BLaER1 treated with 17β-estradiol and CSF1 and Interleukin-3, amounts not matched to agents 10 nM and 100 nM (cell line): ENCODE results near the gene TBX10.

Source experiments
- H3K27ac ChIP-seq, 11 experiments: shearing (Covaris generic); formaldehyde crosslinking; 2 replicates each; pipeline ENCODE4 v1.8.1; 2022
- H3K27me3 ChIP-seq, 11 experiments: shearing (Covaris generic); formaldehyde crosslinking; 2 replicates each; pipeline ENCODE4 v1.8.1; 2022
- H3K36me3 ChIP-seq, 11 experiments: shearing (Covaris generic); formaldehyde crosslinking; 2 replicates each; pipeline ENCODE4 v1.8.1; 2022
- H3K4me1 ChIP-seq, 10 experiments: shearing (Covaris generic); formaldehyde crosslinking; 2 replicates each; pipeline ENCODE4 v1.8.1; 2022
- H3K4me2 ChIP-seq, 11 experiments: shearing (Covaris generic); formaldehyde crosslinking; 2 replicates each; pipeline ENCODE4 v1.8.1; 2022
- H3K4me3 ChIP-seq, 10 experiments: shearing (Covaris generic); formaldehyde crosslinking; 2 replicates each; pipeline ENCODE4 v1.8.1; 2022
- H3K9ac ChIP-seq, 11 experiments: shearing (Covaris generic); formaldehyde crosslinking; 2 replicates each; pipeline ENCODE4 v1.8.1; 2022
- H3K9me3 ChIP-seq, 11 experiments: shearing (Covaris generic); formaldehyde crosslinking; replicated peaks in 1 of 11; 2 replicates each; pipeline ENCODE4 v1.8.1; 2022
- H4K20me1 ChIP-seq, 11 experiments: shearing (Covaris generic); formaldehyde crosslinking; 2 replicates each; pipeline ENCODE4 v1.8.1; 2022
- Cebpa-rat ChIP-seq, 11 experiments: shearing (Covaris generic); IDR thresholded peaks; 2 replicates each; pipeline ENCODE4 v1.8.1; 2022

TBX10 gene

GRCh38 chr11:67610302-67610868 lies 29.2 kb downstream of the TBX10 start:
- no peak for TF ChIP-seq Cebpa-rat (IDR thresholded peaks at IDR 0.05)
- H4K20me1 ChIP-seq, result peaks cover 0 to 33% (median 3%) of the 10 kb centered on the region in 11 experiments; a peak in 5 of 22 replicates
- no peak overlapping the region for H3K4me2 ChIP-seq
- no peak overlapping the region for H3K27ac ChIP-seq
- peak overlapping the region in 2 of 11 experiments; percentile 6 to 53; a peak in 1 of 22 replicates for H3K9ac ChIP-seq
- H3K36me3 ChIP-seq, result peaks cover 46 to 57% (median 51%) of the 10 kb centered on the region in 11 experiments
- H3K9me3 ChIP-seq, result no peaks in the 10 kb centered on the region
- no peak overlapping the region for H3K4me3 ChIP-seq
- peaks cover 0 to under 1% (median 0%) of the 10 kb centered on the region in 11 experiments; a peak in 1 of 22 replicates for H3K27me3 ChIP-seq
- peaks cover 40 to 56% (median 53%) of the 10 kb centered on the region in 10 experiments for H3K4me1 ChIP-seq

- no peak overlapping the region for H3K4me2 ChIP-seq
- peaks cover 30 to 47% (median 43%) of the 10 kb centered on the region in 10 experiments for H3K4me1 ChIP-seq
- H3K27me3 ChIP-seq, result peaks cover 0 to 2% (median 0%) of the 10 kb centered on the region in 11 experiments; a peak in 2 of 22 replicates
- peak overlapping the region in 1 of 11 experiments; percentile 41; a peak in 1 of 22 replicates for H3K9ac ChIP-seq
- H3K27ac ChIP-seq, result no peak overlapping the region
- H3K9me3 ChIP-seq, result no peaks in the 10 kb centered on the region
- peaks cover 0 to 33% (median 3%) of the 10 kb centered on the region in 11 experiments; a peak in 5 of 22 replicates for H4K20me1 ChIP-seq
- H3K4me3 ChIP-seq, result no peak overlapping the region
- no peak for TF ChIP-seq Cebpa-rat (IDR thresholded peaks at IDR 0.05)
- H3K36me3 ChIP-seq, result peaks cover 46 to 57% (median 51%) of the 10 kb centered on the region in 11 experiments
Measured at GRCh38 chr11:67609316-67609715, 30.2 kb downstream of the TBX10 start.

DNA sequence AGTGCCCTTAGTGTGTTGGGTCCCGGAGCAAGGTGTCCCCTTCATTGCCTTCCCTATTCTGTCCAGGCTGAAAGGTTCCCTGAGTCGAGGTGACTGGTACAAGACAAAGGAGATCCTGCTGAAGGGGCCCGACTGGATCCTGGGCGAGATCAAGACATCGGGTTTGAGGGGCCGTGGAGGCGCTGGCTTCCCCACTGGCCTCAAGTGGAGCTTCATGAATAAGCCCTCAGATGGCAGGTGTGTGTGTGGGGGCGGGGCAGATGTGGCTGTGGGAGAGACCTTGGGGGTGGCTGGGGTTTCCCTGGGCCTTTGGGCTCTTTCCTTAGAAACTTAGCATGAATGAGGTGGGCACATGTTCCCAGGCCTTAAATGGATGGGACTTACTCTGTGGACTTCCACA lies 31.1 kb downstream of the TBX10 start:
- Histone ChIP-seq H4K20me1 (peaks cover 0 to 31% (median 2%) of the 10 kb centered on the region in 11 experiments; a peak in 5 of 22 replicates), H3K4me3 (0 out of 20 replicates have a peak overlapping the region, but pooled peaks of 1 of the 10 experiments have one; percentile 94), H3K27ac (no peak overlapping the region), H3K27me3 (peaks cover 0 to 4% (median 0%) of the 10 kb centered on the region in 11 experiments; a peak in 2 of 22 replicates), H3K9me3 (no peaks in the 10 kb centered on the region), H3K4me2 (peak overlapping the region in 7 of 11 experiments; percentile 89 to 98 (median 96); a peak in 9 of 22 replicates), H3K9ac (peak overlapping the region in 7 of 11 experiments; percentile 8 to 94 (median 91); a peak in 4 of 22 replicates), H3K4me1 (peaks cover 22 to 39% (median 36%) of the 10 kb centered on the region in 10 experiments), H3K36me3 (peaks cover 46 to 56% (median 51%) of the 10 kb centered on the region in 11 experiments)
- no peak for TF ChIP-seq Cebpa-rat (IDR thresholded peaks at IDR 0.05)

DNA sequence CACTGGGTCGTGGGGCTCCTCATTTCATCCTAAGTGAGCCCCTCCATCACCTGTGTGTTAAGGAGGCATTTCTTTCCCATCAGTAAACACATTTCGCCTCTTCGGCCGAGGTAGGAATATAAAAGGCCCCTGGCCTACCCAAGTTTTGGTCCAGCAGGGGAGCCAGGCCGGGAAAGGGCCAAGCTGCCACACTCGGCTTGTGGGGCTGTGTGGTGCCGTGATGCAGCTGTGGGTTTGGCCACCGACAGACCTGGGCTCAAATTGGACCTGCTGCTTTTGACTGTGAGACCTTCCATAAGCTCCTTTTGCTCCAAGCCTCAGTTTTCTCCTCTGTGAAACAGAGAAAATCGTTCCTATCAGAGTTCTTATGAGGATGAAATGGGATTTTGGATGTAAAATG lies 32.1 kb downstream of the TBX10 start:
- peak overlapping the region; percentile 89 to 99 (median 96) for H3K4me2 ChIP-seq
- H3K4me1 ChIP-seq, result peaks cover 17 to 29% (median 26%) of the 10 kb centered on the region in 10 experiments
- H3K36me3 ChIP-seq, result peaks cover 41 to 47% (median 44%) of the 10 kb centered on the region in 11 experiments
- no peaks in the 10 kb centered on the region for H3K9me3 ChIP-seq
- H3K9ac ChIP-seq, result peak overlapping the region; percentile 89 to 95 (median 91)
- H3K27ac ChIP-seq, result peak overlapping the region; percentile 72 to 88 (median 82); a peak in 21 of 22 replicates
- peak overlapping the region; percentile 85 to 99 (median 94) for H3K4me3 ChIP-seq
- H3K27me3 ChIP-seq, result peaks cover 0 to 4% (median 0%) of the 10 kb centered on the region in 11 experiments; a peak in 3 of 22 replicates
- no peak for TF ChIP-seq Cebpa-rat (IDR thresholded peaks at IDR 0.05)
- H4K20me1 ChIP-seq, result peaks cover 0 to 27% (median 0%) of the 10 kb centered on the region in 11 experiments; a peak in 3 of 22 replicates

GRCh38 chr11:67606492-67607295 lies 32.9 kb downstream of the TBX10 start, which contains the start of gene NDUFV1:
Gene NDUFV1 (plus strand): TSS chr11:67606936. CDS start chr11:67607005, 69 bp downstream.
- Histone ChIP-seq H3K36me3 (peaks cover 33 to 39% (median 36%) of the 10 kb centered on the region in 11 experiments), H3K4me3 (peak within 1 kb of the TSS; percentile 85 to 99 (median 94)), H4K20me1 (peaks cover 0 to 24% (median 0%) of the 10 kb centered on the region in 11 experiments; a peak in 3 of 22 replicates), H3K4me1 (peaks cover 17 to 28% (median 25%) of the 10 kb centered on the region in 10 experiments), H3K27me3 (peaks cover 0 to 4% (median 0%) of the 10 kb centered on the region in 11 experiments; a peak in 3 of 22 replicates), H3K27ac (peak within 1 kb of the TSS; percentile 72 to 88 (median 82)), H3K9ac (peak within 1 kb of the TSS; percentile 89 to 95 (median 91)), H3K9me3 (no peaks in the 10 kb centered on the region), H3K4me2 (peak within 1 kb of the TSS; percentile 89 to 99 (median 96))
- TF ChIP-seq Cebpa-rat (IDR thresholded peaks at IDR 0.05), result no peak

GRCh38 chr11:67606093-67606491 lies 33.5 kb downstream of the TBX10 start:
- Histone ChIP-seq H3K9me3 (no peaks in the 10 kb centered on the region), H3K4me3 (peak overlapping the region; percentile 85 to 99 (median 94)), H3K27ac (0 out of 22 replicates have a peak overlapping the region, but pooled peaks of 1 of the 11 experiments have one; percentile 82), H3K27me3 (peaks cover 0 to 4% (median 0%) of the 10 kb centered on the region in 11 experiments; a peak in 3 of 22 replicates), H3K36me3 (peaks cover 27 to 33% (median 30%) of the 10 kb centered on the region in 11 experiments), H3K4me2 (peak overlapping the region; percentile 87 to 98 (median 95)), H3K4me1 (peaks cover 17 to 29% (median 25%) of the 10 kb centered on the region in 10 experiments), H4K20me1 (peaks cover 0 to 18% (median 0%) of the 10 kb centered on the region in 11 experiments; a peak in 2 of 22 replicates), H3K9ac (peak overlapping the region; percentile 89 to 95 (median 91); a peak in 20 of 22 replicates)
- TF ChIP-seq Cebpa-rat (IDR thresholded peaks at IDR 0.05), result no peak

- Histone ChIP-seq H3K36me3 (peaks cover 21 to 26% (median 24%) of the 10 kb centered on the region in 11 experiments), H3K4me1 (peaks cover 22 to 36% (median 31%) of the 10 kb centered on the region in 10 experiments), H3K4me3 (no peak overlapping the region), H3K9ac (peak overlapping the region in 1 of 11 experiments; percentile 94; a peak in 4 of 22 replicates), H3K27me3 (peaks cover 0 to 4% (median 0%) of the 10 kb centered on the region in 11 experiments; a peak in 3 of 22 replicates), H3K9me3 (no peaks in the 10 kb centered on the region), H4K20me1 (peaks cover 0 to 13% (median 0%) of the 10 kb centered on the region in 11 experiments; a peak in 2 of 22 replicates), H3K4me2 (peak overlapping the region in 9 of 11 experiments; percentile 87 to 98 (median 95); a peak in 12 of 22 replicates), H3K27ac (no peak overlapping the region)
- TF ChIP-seq Cebpa-rat (IDR thresholded peaks at IDR 0.05), result no peak
Measured at GRCh38 chr11:67605231-67606011, 34.1 kb downstream of the TBX10 start.
